ENCODE results near the gene SMYD4. TPM values are rescaled to one million over a fixed set of nuclear protein-coding genes. Genes with fewer than 3 reads are reported as not detected.

Gene SMYD4
- total RNA-seq, 1 experiment from 2014 or later, result 32.1 TPM

GRCh38 chr17:1843947-1844346 lies 14.2 kb upstream of the SMYD4 start:
- CTCF ChIA-PET, result interaction anchor here (0.6 kb wide), 1 partner anchor 127 kb away, joined by 3 read pairs; no protein-coding TSS in a partner anchor

GRCh38 chr17:1839516-1839915 lies 9.8 kb upstream of the SMYD4 start:
- Mint-ChIP-seq H3K27ac (ENCODE audit: unreplicated experiment) (no peak overlapping the region), H3K4me1 (ENCODE audit: low read depth, unreplicated experiment) (no peaks in the 10 kb centered on the region), H3K36me3 (ENCODE audit: insufficient read depth, unreplicated experiment) (peaks cover 48% of the 10 kb centered on the region), H3K4me3 (ENCODE audit: unreplicated experiment) (no peak overlapping the region), H3K27me3 (ENCODE audit: insufficient read depth, unreplicated experiment) (no peaks in the 10 kb centered on the region), H3K9me3 (ENCODE audit: unreplicated experiment) (no peaks in the 10 kb centered on the region)
- no peaks in the 10 kb centered on the region; the same call in 1 of the 2 replicates for H3K36me3 ChIP-seq (ENCODE audit: control insufficient read depth, insufficient read depth, low read length)
- intact Hi-C loops (cut with micrococcal nuclease; ENCODE audit: unreplicated experiment), result no loop called here
- TF ChIP-seq, protein P1, sequence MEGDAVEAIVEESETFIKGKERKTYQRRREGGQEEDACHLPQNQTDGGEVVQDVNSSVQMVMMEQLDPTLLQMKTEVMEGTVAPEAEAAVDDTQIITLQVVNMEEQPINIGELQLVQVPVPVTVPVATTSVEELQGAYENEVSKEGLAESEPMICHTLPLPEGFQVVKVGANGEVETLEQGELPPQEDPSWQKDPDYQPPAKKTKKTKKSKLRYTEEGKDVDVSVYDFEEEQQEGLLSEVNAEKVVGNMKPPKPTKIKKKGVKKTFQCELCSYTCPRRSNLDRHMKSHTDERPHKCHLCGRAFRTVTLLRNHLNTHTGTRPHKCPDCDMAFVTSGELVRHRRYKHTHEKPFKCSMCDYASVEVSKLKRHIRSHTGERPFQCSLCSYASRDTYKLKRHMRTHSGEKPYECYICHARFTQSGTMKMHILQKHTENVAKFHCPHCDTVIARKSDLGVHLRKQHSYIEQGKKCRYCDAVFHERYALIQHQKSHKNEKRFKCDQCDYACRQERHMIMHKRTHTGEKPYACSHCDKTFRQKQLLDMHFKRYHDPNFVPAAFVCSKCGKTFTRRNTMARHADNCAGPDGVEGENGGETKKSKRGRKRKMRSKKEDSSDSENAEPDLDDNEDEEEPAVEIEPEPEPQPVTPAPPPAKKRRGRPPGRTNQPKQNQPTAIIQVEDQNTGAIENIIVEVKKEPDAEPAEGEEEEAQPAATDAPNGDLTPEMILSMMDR (IDR thresholded peaks at IDR 0.05; ENCODE audit: insufficient read depth in 1 of 2, low read depth in 1 of 2, low read length in 1 of 2, severe bottlenecking in 1 of 2, unreplicated experiment in 1 of 2), result no peak
- ChIA-PET CTCF (interaction anchor here (0.6 kb wide), 1 partner anchor 522 kb away, joined by 4 read pairs; no protein-coding TSS in a partner anchor), POLR2A (interaction anchor here (0.6 kb wide), 1 partner anchor 344 kb away, joined by 3 read pairs; no protein-coding TSS in a partner anchor)
- H3K9me3 ChIP-seq, result no peaks in the 10 kb centered on the region
- BruUV-seq (replicated peaks), result no TSS peak
- H3K27me3 ChIP-seq (replicated peaks; ENCODE audit: control insufficient read depth, insufficient read depth, low read length), result no peaks in the 10 kb centered on the region
- H3K4me1 ChIP-seq, result no peaks in the 10 kb centered on the region
- no peak overlapping the region for H3K4me3 ChIP-seq (ENCODE audit: low read depth, low read length)
- no peak for DNase-seq

More at GRCh38 chr17:1843947-1844346, 14.2 kb upstream of the SMYD4 start:
- H3K36me3 Mint-ChIP-seq (ENCODE audit: insufficient read depth, unreplicated experiment), result peaks cover 61% of the 10 kb centered on the region
- Histone ChIP-seq H3K27me3 (replicated peaks; ENCODE audit: control insufficient read depth, insufficient read depth, low read length) (no peaks in the 10 kb centered on the region), H3K4me3 (ENCODE audit: low read depth, low read length) (no peak overlapping the region), H3K4me1 (no peaks in the 10 kb centered on the region), H3K36me3 (ENCODE audit: control insufficient read depth, insufficient read depth, low read length) (no peaks in the 10 kb centered on the region; the same call in 1 of the 2 replicates), H3K9me3 (no peaks in the 10 kb centered on the region)
- no peaks in the 10 kb centered on the region for H3K27me3 Mint-ChIP-seq (ENCODE audit: insufficient read depth, unreplicated experiment)
- TF ChIP-seq, protein P1 (IDR thresholded peaks at IDR 0.05; ENCODE audit: insufficient read depth in 1 of 2, low read depth in 1 of 2, low read length in 1 of 2, severe bottlenecking in 1 of 2, unreplicated experiment in 1 of 2), result no peak
- no TSS peak for BruUV-seq (replicated peaks)
- no peak overlapping the region for H3K4me3 Mint-ChIP-seq (ENCODE audit: unreplicated experiment)
- H3K4me1 Mint-ChIP-seq (ENCODE audit: low read depth, unreplicated experiment), result no peaks in the 10 kb centered on the region
- intact Hi-C loops (cut with micrococcal nuclease; ENCODE audit: unreplicated experiment), result no loop called here
- H3K9me3 Mint-ChIP-seq (ENCODE audit: unreplicated experiment), result no peaks in the 10 kb centered on the region
- H3K27ac Mint-ChIP-seq (ENCODE audit: unreplicated experiment), result no peak overlapping the region
- DNase-seq, result no peak
- POLR2A ChIA-PET, result interaction anchor here (0.6 kb wide), 1 partner anchor 127 kb away, joined by 3 read pairs; no protein-coding TSS in a partner anchor

GRCh38 chr17:1834380-1835149 lies 4.9 kb upstream of the SMYD4 start:
- Mint-ChIP-seq H3K4me1 (ENCODE audit: low read depth, unreplicated experiment) (peaks cover 7% of the 10 kb centered on the region), H3K9me3 (ENCODE audit: unreplicated experiment) (no peaks in the 10 kb centered on the region), H3K36me3 (ENCODE audit: insufficient read depth, unreplicated experiment) (peaks cover 34% of the 10 kb centered on the region), H3K27me3 (ENCODE audit: insufficient read depth, unreplicated experiment) (no peaks in the 10 kb centered on the region), H3K4me3 (ENCODE audit: unreplicated experiment) (no peak overlapping the region), H3K27ac (ENCODE audit: unreplicated experiment) (no peak overlapping the region)
- H3K9me3 ChIP-seq, result no peaks in the 10 kb centered on the region
- intact Hi-C loops (cut with micrococcal nuclease; ENCODE audit: unreplicated experiment), result no loop called here
- H3K4me3 ChIP-seq (ENCODE audit: low read depth, low read length), result no peak overlapping the region
- TF ChIP-seq, protein P1 (IDR thresholded peaks at IDR 0.05; ENCODE audit: insufficient read depth in 1 of 2, low read depth in 1 of 2, low read length in 1 of 2, severe bottlenecking in 1 of 2, unreplicated experiment in 1 of 2), result no peak
- no peaks in the 10 kb centered on the region for H3K36me3 ChIP-seq (ENCODE audit: control insufficient read depth, insufficient read depth, low read length)
- H3K4me1 ChIP-seq, result no peaks in the 10 kb centered on the region
- CTCF ChIA-PET, result no interaction called here
- BruUV-seq (replicated peaks), result no TSS peak
- DNase-seq, result no peak
- H3K27me3 ChIP-seq (replicated peaks; ENCODE audit: control insufficient read depth, insufficient read depth, low read length), result no peaks in the 10 kb centered on the region
- POLR2A ChIA-PET, result no interaction called here

Data from Caco-2 (cell line).